C4-2B (cell line): ENCODE data around the gene MEIS2.

ENCODE experiments used
- ZFX ChIP-seq: fragments of 450-650 bp; IDR thresholded peaks from 2 replicates; pipeline ENCODE4 v1.6.1; 2017
- TF ChIP-seq, protein P1 (sequence below): fragments of 450-650 bp; conservative IDR thresholded peaks from 2 replicates; pipeline ENCODE4 v1.5.1; 2017; ENCODE audit warnings: mild to moderate bottlenecking

DNA sequence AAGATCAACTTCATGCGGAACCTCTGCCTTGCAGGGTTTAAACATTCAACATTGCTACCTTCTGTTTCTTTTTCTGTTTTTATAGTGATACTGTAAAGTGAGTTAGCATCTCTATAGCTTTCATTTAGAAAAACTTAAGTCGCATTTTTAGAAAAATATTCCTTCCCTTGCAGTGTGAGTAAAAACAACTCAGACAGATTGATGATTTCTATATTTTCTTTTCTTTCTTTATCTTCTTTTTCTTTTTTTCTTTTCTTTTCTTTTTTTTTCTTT is 2.8 kb upstream of the MEIS2 start:
- TF ChIP-seq, protein P1, sequence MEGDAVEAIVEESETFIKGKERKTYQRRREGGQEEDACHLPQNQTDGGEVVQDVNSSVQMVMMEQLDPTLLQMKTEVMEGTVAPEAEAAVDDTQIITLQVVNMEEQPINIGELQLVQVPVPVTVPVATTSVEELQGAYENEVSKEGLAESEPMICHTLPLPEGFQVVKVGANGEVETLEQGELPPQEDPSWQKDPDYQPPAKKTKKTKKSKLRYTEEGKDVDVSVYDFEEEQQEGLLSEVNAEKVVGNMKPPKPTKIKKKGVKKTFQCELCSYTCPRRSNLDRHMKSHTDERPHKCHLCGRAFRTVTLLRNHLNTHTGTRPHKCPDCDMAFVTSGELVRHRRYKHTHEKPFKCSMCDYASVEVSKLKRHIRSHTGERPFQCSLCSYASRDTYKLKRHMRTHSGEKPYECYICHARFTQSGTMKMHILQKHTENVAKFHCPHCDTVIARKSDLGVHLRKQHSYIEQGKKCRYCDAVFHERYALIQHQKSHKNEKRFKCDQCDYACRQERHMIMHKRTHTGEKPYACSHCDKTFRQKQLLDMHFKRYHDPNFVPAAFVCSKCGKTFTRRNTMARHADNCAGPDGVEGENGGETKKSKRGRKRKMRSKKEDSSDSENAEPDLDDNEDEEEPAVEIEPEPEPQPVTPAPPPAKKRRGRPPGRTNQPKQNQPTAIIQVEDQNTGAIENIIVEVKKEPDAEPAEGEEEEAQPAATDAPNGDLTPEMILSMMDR, result no peak
- no peak for TF ChIP-seq ZFX
